Peyer's patch (tissue), 4 donors: ENCODE measurements around the gene CAMSAP1. TPM values are rescaled to one million over a fixed set of nuclear protein-coding genes. Genes with fewer than 3 reads are reported as not detected.
A peak's percentile ranks its signal among the peaks of the same experiment; 100 is the strongest.

ENCODE experiments used
- DNase-seq, 3 donors: peaks; one replicate each; pipeline ENCODE4 v3.0.0-alpha.2; 2017 to 2019
- H3K27ac ChIP-seq, 4 donors: fragments of 200-600 bp; sonication (generic); one replicate each; pipeline ENCODE4 v1.5.1; 2016 to 2019
- H3K27me3 ChIP-seq, 2 donors: fragments of 200-600 bp; sonication (generic); one replicate each; pipeline ENCODE4 v1.5.1; 2019
- H3K36me3 ChIP-seq, 3 donors: fragments of 200-600 bp; sonication (generic); one replicate each; pipeline ENCODE4 v1.5.1; 2016 to 2019
- H3K4me1 ChIP-seq, 4 donors: fragments of 200-600 bp; sonication (generic); one replicate each; pipeline ENCODE4 v1.5.1; 2016 to 2019
- H3K4me3 ChIP-seq, 4 donors: fragments of 200-600 bp; sonication (generic); 1 replicate in 3 of 4; 2 replicates in 1 of 4; pipeline ENCODE4 v1.5.1; 2016 to 2019; ENCODE audit warnings: mild to moderate bottlenecking in 1 of 4
- H3K9me3 ChIP-seq, 4 donors: fragments of 200-600 bp; sonication (generic); one replicate each; pipeline ENCODE4 v1.5.1; 2016 to 2019; ENCODE audit warnings: mild to moderate bottlenecking in 1 of 4
- POLR2A ChIP-seq, 2 donors: fragments of 450-650 bp; IDR thresholded peaks; one replicate each; pipeline ENCODE4 v1.5.1; 2017; ENCODE audit warnings: antibody characterized with exemption in 2 of 2, mild to moderate bottlenecking in 2 of 2, moderate library complexity in 2 of 2
- total RNA-seq, 4 donors: library from RNA; depleted of rRNA; stranded (reverse); fragments of >200 nt; gene quantifications; one replicate each; pipeline ENCODE4 v1.1.0, GENCODE V29; 2016
- TF ChIP-seq, protein P1 (sequence below), 6 experiments: fragments of 450-650 bp in 4 of 6; fragments of 200-600 bp in 2 of 6; sonication (generic) in 1 of 6; IDR thresholded peaks; one replicate each; pipeline ENCODE4 v1.5.1; 2017 to 2019; ENCODE audit warnings: antibody characterized with exemption in 6 of 6, mild to moderate bottlenecking in 3 of 6, moderate library complexity in 1 of 6

CAMSAP1 gene
- total RNA-seq, 4 donors from 2014 or later, result 21.0 to 30.5 (median 24.2) TPM

DNA sequence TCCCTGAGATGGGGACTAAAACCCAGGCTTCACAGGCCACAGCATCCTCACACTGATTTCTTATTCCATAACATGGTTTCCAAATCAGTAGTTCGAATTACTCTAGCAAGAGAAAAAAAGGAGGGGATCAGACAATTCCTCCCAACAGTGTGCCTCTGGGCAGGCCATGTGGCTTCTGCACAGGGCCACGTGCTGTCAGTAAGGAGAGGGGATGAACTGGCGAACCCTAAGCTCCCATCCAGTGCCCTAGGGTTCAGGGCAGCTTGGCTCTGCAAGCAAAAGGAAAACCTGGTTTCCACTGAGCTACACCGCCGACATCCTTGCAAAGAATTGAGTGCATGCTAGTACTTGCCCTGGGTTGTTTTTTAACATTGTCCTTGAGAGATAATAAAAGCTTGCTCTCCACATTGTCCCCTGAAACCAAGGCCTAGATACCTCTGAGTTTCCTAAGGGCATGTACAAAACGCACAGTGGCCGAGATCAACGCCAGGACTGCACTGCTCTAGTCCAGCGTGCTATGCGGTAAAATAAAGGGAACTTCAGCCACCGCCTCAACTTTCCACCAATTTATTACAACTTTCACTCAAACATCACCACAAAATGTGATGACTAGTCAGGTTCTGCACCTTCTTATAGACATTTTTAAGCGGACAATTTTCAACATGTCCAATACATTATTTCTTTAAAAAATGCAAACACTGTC, 4.5 kb downstream of the CAMSAP1 start:
- Histone ChIP-seq H3K9me3 (no peaks in the 10 kb centered on the region), H3K36me3 (no peaks in the 10 kb centered on the region), H3K4me3 (no peak overlapping the region), H3K27me3 (no peaks in the 10 kb centered on the region), H3K27ac (no peak overlapping the region), H3K4me1 (peaks cover 0 to 19% (median 2%) of the 10 kb centered on the region in 4 donors)
- TF ChIP-seq, protein P1, sequence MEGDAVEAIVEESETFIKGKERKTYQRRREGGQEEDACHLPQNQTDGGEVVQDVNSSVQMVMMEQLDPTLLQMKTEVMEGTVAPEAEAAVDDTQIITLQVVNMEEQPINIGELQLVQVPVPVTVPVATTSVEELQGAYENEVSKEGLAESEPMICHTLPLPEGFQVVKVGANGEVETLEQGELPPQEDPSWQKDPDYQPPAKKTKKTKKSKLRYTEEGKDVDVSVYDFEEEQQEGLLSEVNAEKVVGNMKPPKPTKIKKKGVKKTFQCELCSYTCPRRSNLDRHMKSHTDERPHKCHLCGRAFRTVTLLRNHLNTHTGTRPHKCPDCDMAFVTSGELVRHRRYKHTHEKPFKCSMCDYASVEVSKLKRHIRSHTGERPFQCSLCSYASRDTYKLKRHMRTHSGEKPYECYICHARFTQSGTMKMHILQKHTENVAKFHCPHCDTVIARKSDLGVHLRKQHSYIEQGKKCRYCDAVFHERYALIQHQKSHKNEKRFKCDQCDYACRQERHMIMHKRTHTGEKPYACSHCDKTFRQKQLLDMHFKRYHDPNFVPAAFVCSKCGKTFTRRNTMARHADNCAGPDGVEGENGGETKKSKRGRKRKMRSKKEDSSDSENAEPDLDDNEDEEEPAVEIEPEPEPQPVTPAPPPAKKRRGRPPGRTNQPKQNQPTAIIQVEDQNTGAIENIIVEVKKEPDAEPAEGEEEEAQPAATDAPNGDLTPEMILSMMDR (IDR thresholded peaks at IDR 0.05), result no peak
- no peak for TF ChIP-seq POLR2A (IDR thresholded peaks at IDR 0.05)
- no peak for DNase-seq

DNA sequence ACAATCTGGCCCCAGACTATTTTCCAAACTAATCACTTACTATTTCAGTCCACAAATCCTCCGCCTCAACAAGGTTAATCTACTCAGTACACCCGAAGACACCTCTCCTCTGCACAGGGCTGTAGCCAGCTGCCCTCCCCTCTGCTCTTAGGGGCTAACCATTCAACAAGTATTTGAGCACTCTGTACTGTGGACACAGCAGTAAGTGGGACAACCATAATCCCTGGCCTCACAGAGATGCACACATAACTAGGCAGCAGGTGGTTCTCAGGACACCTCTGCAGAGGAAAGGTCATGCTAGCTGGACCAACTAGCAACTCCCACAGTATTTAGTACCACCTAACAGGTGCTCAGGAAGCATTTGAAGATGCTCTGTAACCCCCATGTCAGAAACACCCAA, 5.5 kb downstream of the CAMSAP1 start:
- H3K27ac ChIP-seq, result no peak overlapping the region
- no peaks in the 10 kb centered on the region for H3K27me3 ChIP-seq
- H3K9me3 ChIP-seq, result no peaks in the 10 kb centered on the region

GRCh38 chr9:135901031-135901758, 6.2 kb downstream of the CAMSAP1 start:
- DNase-seq, result no peak
- H3K9me3 ChIP-seq, result no peaks in the 10 kb centered on the region
- no peaks in the 10 kb centered on the region for H3K27me3 ChIP-seq
- no peaks in the 10 kb centered on the region for H3K36me3 ChIP-seq
- H3K27ac ChIP-seq, result no peak overlapping the region
- H3K4me3 ChIP-seq, result no peak overlapping the region
- H3K4me1 ChIP-seq, result peaks cover 0 to 15% (median under 1%) of the 10 kb centered on the region in 4 donors
- no peak for TF ChIP-seq POLR2A (IDR thresholded peaks at IDR 0.05)
- TF ChIP-seq, protein P1 (IDR thresholded peaks at IDR 0.05), result no peak

More for the DNA sequence above, 5.5 kb downstream of the CAMSAP1 start:
- no peaks in the 10 kb centered on the region for H3K36me3 ChIP-seq
- no peak overlapping the region for H3K4me3 ChIP-seq
- TF ChIP-seq POLR2A (IDR thresholded peaks at IDR 0.05), result no peak
- DNase-seq, result no peak
- H3K4me1 ChIP-seq, result peaks cover 0 to 19% (median 2%) of the 10 kb centered on the region in 4 donors

DNA sequence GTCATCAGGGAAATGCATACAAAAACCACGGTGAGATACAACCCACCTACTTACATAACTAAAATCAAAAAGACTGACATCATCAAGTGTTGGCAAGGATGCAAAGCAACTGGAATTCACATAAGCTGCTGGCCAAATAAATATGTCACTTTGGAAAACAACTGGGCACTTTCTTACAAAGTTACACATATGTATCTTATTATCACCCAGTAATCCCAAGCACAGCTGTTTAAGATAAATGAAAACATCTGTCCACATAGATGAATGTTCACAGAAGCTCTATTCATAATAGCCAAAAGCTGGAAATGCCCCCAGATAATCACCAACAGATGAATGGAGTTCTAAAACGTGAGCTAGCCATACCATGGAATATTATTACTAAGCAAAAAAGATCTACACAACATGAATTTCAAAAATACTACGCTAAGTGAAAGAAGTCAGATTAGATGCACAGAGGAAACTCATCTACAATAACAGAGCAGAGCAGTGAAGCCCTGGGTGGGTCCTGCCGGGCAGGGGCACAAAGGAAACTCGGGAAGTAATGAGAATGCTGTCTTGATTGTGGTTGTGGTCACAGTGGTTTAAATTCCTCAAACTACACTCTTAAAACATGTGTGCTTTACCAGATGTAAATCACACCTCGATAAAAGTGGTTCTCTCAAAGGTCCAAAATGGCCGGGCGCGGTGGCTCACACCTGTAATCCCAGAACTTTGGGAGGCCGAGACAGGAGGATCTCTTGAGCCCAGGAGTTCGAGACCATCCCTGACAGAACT, 8.5 kb downstream of the CAMSAP1 start:
- TF ChIP-seq POLR2A (IDR thresholded peaks at IDR 0.05), result no peak
- TF ChIP-seq, protein P1 (IDR thresholded peaks at IDR 0.05), result no peak
- H3K27ac ChIP-seq, result no peak overlapping the region
- no peaks in the 10 kb centered on the region for H3K9me3 ChIP-seq
- no peaks in the 10 kb centered on the region for H3K36me3 ChIP-seq
- H3K4me1 ChIP-seq, result no peaks in the 10 kb centered on the region
- DNase-seq, result peak in 1 of 3 donors; percentile 32
- no peak overlapping the region for H3K4me3 ChIP-seq
- H3K27me3 ChIP-seq, result no peaks in the 10 kb centered on the region

DNA sequence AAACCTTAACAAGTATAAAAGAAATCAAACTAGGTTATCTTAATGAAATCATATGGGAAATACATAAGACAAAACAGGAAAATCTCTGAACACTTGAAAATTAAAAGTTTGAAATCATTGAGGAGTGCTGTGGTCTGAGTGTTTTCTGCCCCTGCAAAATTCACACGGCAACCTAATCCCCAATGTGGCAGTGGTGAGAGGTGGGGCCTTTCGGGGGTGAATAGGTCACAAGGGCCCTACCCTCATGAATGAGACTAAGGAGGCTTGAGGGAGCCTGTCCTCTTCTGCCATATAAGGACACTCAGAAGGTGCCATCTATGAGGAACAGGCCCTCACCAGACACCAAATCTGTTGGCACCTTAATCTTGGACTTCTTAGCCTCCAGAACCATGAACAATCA, 10.7 kb downstream of the CAMSAP1 start:
- no peak for DNase-seq
- no peaks in the 10 kb centered on the region for H3K36me3 ChIP-seq
- H3K27me3 ChIP-seq, result no peaks in the 10 kb centered on the region
- H3K4me1 ChIP-seq, result no peaks in the 10 kb centered on the region
- H3K4me3 ChIP-seq, result no peak overlapping the region
- no peaks in the 10 kb centered on the region for H3K9me3 ChIP-seq
- TF ChIP-seq, protein P1 (IDR thresholded peaks at IDR 0.05), result no peak
- no peak for TF ChIP-seq POLR2A (IDR thresholded peaks at IDR 0.05)
- H3K27ac ChIP-seq, result no peak overlapping the region
